ENCODE data around the gene ASB12. TPM values are rescaled to one million over a fixed set of nuclear protein-coding genes. Genes with fewer than 3 reads are reported as not detected.
"Not testable (repeated sequence)": the region's sequence is repeated elsewhere in the genome, so short reads cannot be mapped to it uniquely, and the experiment has no call there.

ASB12 gene, protein sequence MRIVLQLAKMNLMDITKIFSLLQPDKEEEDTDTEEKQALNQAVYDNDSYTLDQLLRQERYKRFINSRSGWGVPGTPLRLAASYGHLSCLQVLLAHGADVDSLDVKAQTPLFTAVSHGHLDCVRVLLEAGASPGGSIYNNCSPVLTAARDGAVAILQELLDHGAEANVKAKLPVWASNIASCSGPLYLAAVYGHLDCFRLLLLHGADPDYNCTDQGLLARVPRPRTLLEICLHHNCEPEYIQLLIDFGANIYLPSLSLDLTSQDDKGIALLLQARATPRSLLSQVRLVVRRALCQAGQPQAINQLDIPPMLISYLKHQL
- polyA plus RNA-seq (2012; ENCODE audit: insufficient read depth, insufficient read length, low read depth), result 2.9 TPM

DNA sequence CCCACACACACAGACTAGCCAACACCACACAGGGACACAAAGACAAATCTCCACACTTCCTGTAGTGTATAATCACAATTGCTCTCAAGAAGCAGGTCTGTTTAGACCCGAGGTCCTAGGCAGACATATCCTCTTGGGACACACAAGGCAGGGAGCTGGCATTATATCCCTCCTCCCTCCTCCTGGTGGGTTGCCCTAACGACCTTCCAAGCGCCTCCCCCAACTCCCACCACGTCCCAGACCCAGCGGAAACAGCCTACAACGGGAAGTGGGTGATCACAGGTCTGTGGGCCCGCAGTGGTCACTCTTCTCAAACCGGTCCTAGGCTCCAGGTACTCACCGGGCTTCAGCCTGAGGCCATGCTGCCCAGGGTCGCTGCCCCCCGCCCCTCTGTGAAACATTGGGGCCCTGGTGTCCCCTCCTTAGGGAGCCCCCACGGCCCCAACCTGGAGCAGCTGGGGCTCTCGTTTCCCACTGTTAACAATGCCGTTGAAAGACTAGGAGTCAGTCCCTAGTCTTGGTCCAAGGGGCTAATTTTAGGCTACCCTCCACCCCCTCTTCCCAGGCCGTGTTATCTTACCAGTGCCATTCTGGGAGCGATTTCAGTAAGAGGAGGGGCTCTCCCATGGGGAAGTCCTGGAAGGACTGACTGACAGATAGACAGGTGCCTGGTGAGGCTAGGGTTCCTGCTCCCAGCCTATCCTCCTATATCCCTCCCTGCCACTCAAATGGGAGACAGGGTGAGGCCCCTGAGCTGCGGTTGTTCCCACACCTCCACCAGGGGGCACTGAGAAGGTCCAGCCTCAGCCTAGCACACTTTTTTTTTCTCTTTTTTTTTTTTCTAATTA lies at the start of gene ASB12:
TSS of gene ASB12 (minus strand) at position 485 of the 848 bp plus-strand sequence. CDS start 4,957 bp downstream, outside the sequence.
- H3K27me3 ChIP-seq, result no peaks in the 10 kb centered on the region
- TF ChIP-seq, protein P1, sequence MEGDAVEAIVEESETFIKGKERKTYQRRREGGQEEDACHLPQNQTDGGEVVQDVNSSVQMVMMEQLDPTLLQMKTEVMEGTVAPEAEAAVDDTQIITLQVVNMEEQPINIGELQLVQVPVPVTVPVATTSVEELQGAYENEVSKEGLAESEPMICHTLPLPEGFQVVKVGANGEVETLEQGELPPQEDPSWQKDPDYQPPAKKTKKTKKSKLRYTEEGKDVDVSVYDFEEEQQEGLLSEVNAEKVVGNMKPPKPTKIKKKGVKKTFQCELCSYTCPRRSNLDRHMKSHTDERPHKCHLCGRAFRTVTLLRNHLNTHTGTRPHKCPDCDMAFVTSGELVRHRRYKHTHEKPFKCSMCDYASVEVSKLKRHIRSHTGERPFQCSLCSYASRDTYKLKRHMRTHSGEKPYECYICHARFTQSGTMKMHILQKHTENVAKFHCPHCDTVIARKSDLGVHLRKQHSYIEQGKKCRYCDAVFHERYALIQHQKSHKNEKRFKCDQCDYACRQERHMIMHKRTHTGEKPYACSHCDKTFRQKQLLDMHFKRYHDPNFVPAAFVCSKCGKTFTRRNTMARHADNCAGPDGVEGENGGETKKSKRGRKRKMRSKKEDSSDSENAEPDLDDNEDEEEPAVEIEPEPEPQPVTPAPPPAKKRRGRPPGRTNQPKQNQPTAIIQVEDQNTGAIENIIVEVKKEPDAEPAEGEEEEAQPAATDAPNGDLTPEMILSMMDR (IDR thresholded peaks at IDR 0.05; ENCODE audit: low read depth, low read length), result no peak
- DNase-seq, result no peak
- no peak within 1 kb of the TSS for H3K4me3 ChIP-seq (ENCODE audit: low read depth, low read length)
- H3K4me1 ChIP-seq, result no peaks in the 10 kb centered on the region
- no peaks in the 10 kb centered on the region for H3K9me3 ChIP-seq
- no peaks in the 10 kb centered on the region for H3K36me3 ChIP-seq

GRCh38 chrX:64265265-64265664 lies 34.9 kb upstream of the ASB12 start:
- TF ChIP-seq, protein P1 (IDR thresholded peaks at IDR 0.05; ENCODE audit: low read depth, low read length), result no peak
- no peaks in the 10 kb centered on the region for H3K4me1 ChIP-seq
- no peaks in the 10 kb centered on the region for H3K36me3 ChIP-seq
- no peak for DNase-seq
- H3K4me3 ChIP-seq (ENCODE audit: low read depth, low read length), result no peak overlapping the region
- H3K9me3 ChIP-seq, result no peaks in the 10 kb centered on the region
- no peaks in the 10 kb centered on the region for H3K27me3 ChIP-seq

GRCh38 chrX:64229154-64229553 lies 1.3 kb downstream of the ASB12 start:
- TF ChIP-seq, protein P1 (IDR thresholded peaks at IDR 0.05; ENCODE audit: low read depth, low read length), result no peak
- no peaks in the 10 kb centered on the region for H3K4me1 ChIP-seq
- no peak for DNase-seq
- H3K36me3 ChIP-seq, result no peaks in the 10 kb centered on the region
- no peaks in the 10 kb centered on the region for H3K27me3 ChIP-seq
- H3K4me3 ChIP-seq (ENCODE audit: low read depth, low read length), result no peak overlapping the region
- no peaks in the 10 kb centered on the region for H3K9me3 ChIP-seq

DNA sequence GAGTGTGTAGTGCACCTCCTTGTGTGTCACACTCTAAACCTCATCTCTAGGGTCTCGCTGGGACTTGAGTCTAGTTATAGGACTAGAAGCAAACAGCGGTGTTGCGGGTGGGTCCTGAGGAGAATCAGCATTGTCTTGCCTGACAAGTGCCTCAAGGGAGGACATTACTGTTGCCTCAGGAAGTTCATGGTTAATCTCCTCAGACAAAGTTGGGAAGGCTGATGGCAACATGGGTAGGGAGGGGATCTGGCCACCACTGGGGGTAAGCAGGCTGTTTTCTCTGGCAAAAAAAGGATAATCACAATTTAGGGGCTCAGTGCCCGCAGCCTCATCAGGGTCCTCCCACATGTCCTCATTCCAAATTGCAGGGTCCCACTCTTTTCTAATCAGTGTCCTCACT lies 12.4 kb downstream of the ASB12 start:
- H3K27me3 ChIP-seq, result no peaks in the 10 kb centered on the region
- H3K4me1 ChIP-seq, result no peaks in the 10 kb centered on the region
- no peaks in the 10 kb centered on the region for H3K9me3 ChIP-seq
- no peaks in the 10 kb centered on the region for H3K36me3 ChIP-seq
- TF ChIP-seq, protein P1 (IDR thresholded peaks at IDR 0.05; ENCODE audit: low read depth, low read length), result no peak
- DNase-seq, result no peak
- no peak overlapping the region for H3K4me3 ChIP-seq (ENCODE audit: low read depth, low read length)

- not testable (repeated sequence) for H3K4me1 ChIP-seq; H3K9me3 ChIP-seq; H3K36me3 ChIP-seq; DNase-seq; H3K27me3 ChIP-seq; H3K4me3 ChIP-seq (ENCODE audit: low read depth, low read length)
- TF ChIP-seq, protein P1 (IDR thresholded peaks at IDR 0.05; ENCODE audit: low read depth, low read length), result peak; percentile 12; the same call in 1 of the 2 replicates
These were observed 16.4 kb downstream of the ASB12 start for GRCh38 chrX:64213989-64214388.

All from BE2C (cell line).